ENCODE results near the gene PAK3. TPM values are rescaled to one million over a fixed set of nuclear protein-coding genes. Genes with fewer than 3 reads are reported as not detected.
A peak's percentile ranks its signal among the peaks of the same experiment; 100 is the strongest.

PAK3 gene
- total RNA-seq, 1 donor from 2014 or later = 13.7 TPM

GRCh38 chrX:111257733-111258132 lies 161.7 kb downstream of the PAK3 start:
- no peak overlapping the region for H3K27ac Mint-ChIP-seq (ENCODE audit: unreplicated experiment)
- no peak overlapping the region for H3K27ac ChIP-seq (ENCODE audit: low read depth, low read length)
- FAIRE-seq = peak; percentile 59

GRCh38 chrX:111259559-111259958 lies 163.6 kb downstream of the PAK3 start:
- FAIRE-seq (no peak), DNase-seq (ENCODE audit: low read depth) (no peak)
- Mint-ChIP-seq H3K4me1 (ENCODE audit: low read depth, unreplicated experiment) (peaks cover 23% of the 10 kb centered on the region), H3K9me3 (ENCODE audit: unreplicated experiment) (no peaks in the 10 kb centered on the region), H3K27ac (ENCODE audit: unreplicated experiment) (no peak overlapping the region), H3K36me3 (ENCODE audit: low read depth, unreplicated experiment) (no peaks in the 10 kb centered on the region), H3K4me3 (ENCODE audit: unreplicated experiment) (no peak overlapping the region), H3K27me3 (ENCODE audit: low read depth, unreplicated experiment) (no peaks in the 10 kb centered on the region)
- Histone ChIP-seq H2AFZ (ENCODE audit: low read depth, low read length) (no peak overlapping the region), H3K9me3 (ENCODE audit: insufficient read depth, low read depth, low read length) (no peaks in the 10 kb centered on the region), H3K36me3 (ENCODE audit: insufficient read depth, low read length) (no peaks in the 10 kb centered on the region), H3K4me3 (ENCODE audit: insufficient read depth, low read depth, low read length) (no peak overlapping the region), H3K4me1 (ENCODE audit: insufficient read depth, low read length) (no peaks in the 10 kb centered on the region), H3K27ac (ENCODE audit: low read depth, low read length) (no peak overlapping the region), H4K20me1 (ENCODE audit: insufficient read depth, low read length) (no peaks in the 10 kb centered on the region), H3K27me3 (ENCODE audit: insufficient read depth, low read length) (no peaks in the 10 kb centered on the region), H3K79me2 (ENCODE audit: insufficient read depth, low read length) (no peaks in the 10 kb centered on the region), H3K4me2 (ENCODE audit: low read length) (no peak overlapping the region), H3K9ac (ENCODE audit: low read length) (no peak overlapping the region)
- TF ChIP-seq CTCF (IDR thresholded peaks at IDR 0.05; ENCODE audit: insufficient read depth, low read depth, low read length) = no peak
- no peak for TF ChIP-seq EZH2 (IDR thresholded peaks at IDR 0.05; ENCODE audit: insufficient read depth, low read length)

More at GRCh38 chrX:111257733-111258132, 161.7 kb downstream of the PAK3 start:
- Histone ChIP-seq H3K79me2 (ENCODE audit: insufficient read depth, low read length) (no peaks in the 10 kb centered on the region), H3K9me3 (ENCODE audit: insufficient read depth, low read depth, low read length) (no peaks in the 10 kb centered on the region), H3K36me3 (ENCODE audit: insufficient read depth, low read length) (no peaks in the 10 kb centered on the region), H3K27me3 (ENCODE audit: insufficient read depth, low read length) (no peaks in the 10 kb centered on the region), H4K20me1 (ENCODE audit: insufficient read depth, low read length) (no peaks in the 10 kb centered on the region), H3K9ac (ENCODE audit: low read length) (no peak overlapping the region), H3K4me3 (ENCODE audit: insufficient read depth, low read depth, low read length) (no peak overlapping the region), H3K4me2 (ENCODE audit: low read length) (no peak overlapping the region), H3K4me1 (ENCODE audit: insufficient read depth, low read length) (no peaks in the 10 kb centered on the region), H2AFZ (ENCODE audit: low read depth, low read length) (no peak overlapping the region)
- no peak for DNase-seq (ENCODE audit: low read depth)
- H3K4me1 Mint-ChIP-seq (ENCODE audit: low read depth, unreplicated experiment) = peaks cover 23% of the 10 kb centered on the region
- TF ChIP-seq CTCF (IDR thresholded peaks at IDR 0.05; ENCODE audit: insufficient read depth, low read depth, low read length) (no peak), EZH2 (IDR thresholded peaks at IDR 0.05; ENCODE audit: insufficient read depth, low read length) (no peak)
- H3K36me3 Mint-ChIP-seq (ENCODE audit: low read depth, unreplicated experiment) = no peaks in the 10 kb centered on the region
- no peaks in the 10 kb centered on the region for H3K27me3 Mint-ChIP-seq (ENCODE audit: low read depth, unreplicated experiment)
- no peak overlapping the region for H3K4me3 Mint-ChIP-seq (ENCODE audit: unreplicated experiment)
- H3K9me3 Mint-ChIP-seq (ENCODE audit: unreplicated experiment) = no peaks in the 10 kb centered on the region

GRCh38 chrX:111260451-111260850 lies 164.5 kb downstream of the PAK3 start:
- H3K9me3 Mint-ChIP-seq (ENCODE audit: unreplicated experiment) = no peaks in the 10 kb centered on the region
- H4K20me1 ChIP-seq (ENCODE audit: insufficient read depth, low read length) = no peaks in the 10 kb centered on the region
- H3K27me3 Mint-ChIP-seq (ENCODE audit: low read depth, unreplicated experiment) = no peaks in the 10 kb centered on the region
- no peak overlapping the region for H3K27ac Mint-ChIP-seq (ENCODE audit: unreplicated experiment)
- no peak overlapping the region for H3K4me2 ChIP-seq (ENCODE audit: low read length)
- DNase-seq (ENCODE audit: low read depth) (no peak), FAIRE-seq (no peak)
- no peak overlapping the region for H3K27ac ChIP-seq (ENCODE audit: low read depth, low read length)
- H3K27me3 ChIP-seq (ENCODE audit: insufficient read depth, low read length) = no peaks in the 10 kb centered on the region
- H3K4me3 ChIP-seq (ENCODE audit: insufficient read depth, low read depth, low read length) = no peak overlapping the region
- H3K36me3 Mint-ChIP-seq (ENCODE audit: low read depth, unreplicated experiment) = no peaks in the 10 kb centered on the region
- no peak for TF ChIP-seq CTCF (IDR thresholded peaks at IDR 0.05; ENCODE audit: insufficient read depth, low read depth, low read length)
- TF ChIP-seq EZH2 (IDR thresholded peaks at IDR 0.05; ENCODE audit: insufficient read depth, low read length) = no peak
- no peak overlapping the region for H3K9ac ChIP-seq (ENCODE audit: low read length)
- no peaks in the 10 kb centered on the region for H3K79me2 ChIP-seq (ENCODE audit: insufficient read depth, low read length)
- peaks cover 17% of the 10 kb centered on the region for H3K4me1 Mint-ChIP-seq (ENCODE audit: low read depth, unreplicated experiment)
- no peak overlapping the region for H3K4me3 Mint-ChIP-seq (ENCODE audit: unreplicated experiment)
- H2AFZ ChIP-seq (ENCODE audit: low read depth, low read length) = no peak overlapping the region
- H3K9me3 ChIP-seq (ENCODE audit: insufficient read depth, low read depth, low read length) = no peaks in the 10 kb centered on the region
- H3K4me1 ChIP-seq (ENCODE audit: insufficient read depth, low read length) = no peaks in the 10 kb centered on the region
- H3K36me3 ChIP-seq (ENCODE audit: insufficient read depth, low read length) = no peaks in the 10 kb centered on the region

Data from astrocyte (in vitro differentiated cells and primary cell).